HEK293 (cell line): Measurements from ENCODE around the gene RIN2.

Experiments
- CTCF ChIA-PET: fragments of 350-600 bp; formaldehyde crosslinking; extraction: SDS; loops from one replicate; lab custom pipeline; 2021; ENCODE audit warnings: antibody characterized with exemption; lab: Yijun Ruan, JAX
- POLR2A ChIA-PET: fragments of 300-600 bp; formaldehyde crosslinking; extraction: SDS; loops from one replicate; lab custom pipeline; 2020; ENCODE audit warnings: antibody characterized with exemption, inconsistent platforms; lab: Yijun Ruan, JAX
- H3K27ac ChIP-seq: fragments of 200-500 bp; sonication (Bioruptor generic); 2 replicates; pipeline ENCODE4 v1.5.1; 2014; ENCODE audit warnings: low read depth, low read length, control low read depth, inconsistent platforms; ENCODE audit errors: extremely low read depth
- H3K36me3 ChIP-seq, 2 experiments: fragments of 200-500 bp in 1 of 2; sonication (Bioruptor generic) in 1 of 2; 1 replicate in 1 of 2; 2 replicates in 1 of 2; pipeline ENCODE4 v1.5.1; 2014 to 2017; ENCODE audit warnings: inconsistent platforms in 2 of 2, low read length in 2 of 2; ENCODE audit not compliant: control insufficient read depth in 2 of 2, insufficient read depth in 1 of 2
- H3K4me1 ChIP-seq: fragments of 200-500 bp; sonication (Bioruptor generic); 2 replicates; pipeline ENCODE4 v1.5.1; 2014; ENCODE audit warnings: mild to moderate bottlenecking, low read length, inconsistent platforms; ENCODE audit not compliant: control insufficient read depth, insufficient read depth
- H3K4me3 ChIP-seq: 2 replicates; pipeline ENCODE4 v1.5.1; 2011; ENCODE audit warnings: low read depth, mild to moderate bottlenecking, control low read depth, low read length, moderate library complexity
- H3K9me3 ChIP-seq: fragments of 200-500 bp; sonication (Bioruptor generic); 2 replicates; pipeline ENCODE4 v1.5.1; 2014; ENCODE audit warnings: low read depth, low read length, inconsistent platforms; ENCODE audit not compliant: control insufficient read depth, insufficient read depth
- ELK4 ChIP-seq: IDR thresholded peaks from 2 replicates; pipeline ENCODE4 v1.6.1; 2011; ENCODE audit warnings: mild to moderate bottlenecking, low read depth, low read length, borderline replicate concordance
- GLIS1 ChIP-seq: fragments of 450-650 bp; formaldehyde crosslinking; IDR thresholded peaks from 2 replicates; pipeline ENCODE4 v1.5.1; 2016; ENCODE audit warnings: missing biosample characterization, missing genetic modification characterization
- IKZF3 ChIP-seq: fragments of 450-650 bp; IDR thresholded peaks from 2 replicates; pipeline ENCODE4 v1.5.0; 2018; ENCODE audit warnings: missing biosample characterization, mild to moderate bottlenecking, missing genetic modification characterization, moderate library complexity
- INSM2 ChIP-seq: fragments of 450-650 bp; formaldehyde crosslinking; IDR thresholded peaks from 2 replicates; pipeline ENCODE4 v1.5.1; 2016; ENCODE audit warnings: missing biosample characterization, missing genetic modification characterization
- OSR2 ChIP-seq: fragments of 450-650 bp; formaldehyde crosslinking; IDR thresholded peaks from 2 replicates; pipeline ENCODE4 v1.5.1; 2016; ENCODE audit warnings: missing biosample characterization, missing genetic modification characterization
- PRDM4 ChIP-seq: fragments of 450-650 bp; formaldehyde crosslinking; IDR thresholded peaks from 2 replicates; pipeline ENCODE4 v1.5.1; 2017; ENCODE audit warnings: missing biosample characterization, missing genetic modification characterization
- PRDM6 ChIP-seq: fragments of 450-650 bp; formaldehyde crosslinking; IDR thresholded peaks from 2 replicates; pipeline ENCODE4 v1.5.1; 2017; ENCODE audit warnings: missing biosample characterization, missing genetic modification characterization
- SCRT1 ChIP-seq: fragments of 450-650 bp; formaldehyde crosslinking; IDR thresholded peaks from 2 replicates; pipeline ENCODE4 v1.5.1; 2016; ENCODE audit warnings: missing biosample characterization, missing genetic modification characterization, borderline replicate concordance
- SCRT2 ChIP-seq: fragments of 450-650 bp; formaldehyde crosslinking; IDR thresholded peaks from 2 replicates; pipeline ENCODE4 v1.5.1; 2016; ENCODE audit warnings: missing biosample characterization, missing genetic modification characterization
- SP7 ChIP-seq: fragments of 450-650 bp; formaldehyde crosslinking; IDR thresholded peaks from 2 replicates; pipeline ENCODE4 v1.5.1; 2016; ENCODE audit warnings: missing biosample characterization, missing genetic modification characterization
- WT1 ChIP-seq: fragments of 450-650 bp; formaldehyde crosslinking; IDR thresholded peaks from 2 replicates; pipeline ENCODE4 v1.5.1; 2016; ENCODE audit warnings: missing biosample characterization, missing genetic modification characterization
- YY1 ChIP-seq: fragments of 450-650 bp; formaldehyde crosslinking; IDR thresholded peaks from 2 replicates; pipeline ENCODE4 v1.5.1; 2018; ENCODE audit warnings: missing biosample characterization, missing genetic modification characterization
- ZBTB1 ChIP-seq: fragments of 450-650 bp; formaldehyde crosslinking; IDR thresholded peaks from 2 replicates; pipeline ENCODE4 v1.5.1; 2016; ENCODE audit warnings: missing biosample characterization, missing genetic modification characterization
- ZBTB44 ChIP-seq: fragments of 450-650 bp; IDR thresholded peaks from 2 replicates; pipeline ENCODE4 v1.5.1; 2018; ENCODE audit warnings: missing biosample characterization, mild to moderate bottlenecking, missing genetic modification characterization
- ZBTB6 ChIP-seq: fragments of 450-650 bp; formaldehyde crosslinking; IDR thresholded peaks from 2 replicates; pipeline ENCODE4 v1.5.1; 2017; ENCODE audit warnings: missing biosample characterization, missing genetic modification characterization
- ZBTB8A ChIP-seq: fragments of 450-650 bp; formaldehyde crosslinking; IDR thresholded peaks from 2 replicates; pipeline ENCODE4 v1.5.1; 2016; ENCODE audit warnings: missing biosample characterization, missing genetic modification characterization
- ZNF596 ChIP-seq: fragments of 450-650 bp; IDR thresholded peaks from 2 replicates; pipeline ENCODE4 v1.5.0; 2018; ENCODE audit warnings: missing biosample characterization, mild to moderate bottlenecking, missing genetic modification characterization, moderate library complexity
- ZNF600 ChIP-seq: fragments of 450-650 bp; formaldehyde crosslinking; IDR thresholded peaks from 2 replicates; pipeline ENCODE4 v1.5.1; 2016; ENCODE audit warnings: missing biosample characterization, missing genetic modification characterization
- ZNF785 ChIP-seq: fragments of 450-650 bp; formaldehyde crosslinking; IDR thresholded peaks from 2 replicates; pipeline ENCODE4 v1.5.1; 2016; ENCODE audit warnings: missing biosample characterization, missing genetic modification characterization

The RIN2 gene

GRCh38 chr20:19712721-19713260, 45.3 kb upstream of the RIN2 start:
- Histone ChIP-seq H3K27ac (no peak overlapping the region), H3K9me3 (no peaks in the 10 kb centered on the region), H3K36me3 (no peaks in the 10 kb centered on the region), H3K4me3 (no peak overlapping the region), H3K4me1 (peaks cover 3% of the 10 kb centered on the region; the same call in 1 of the 2 replicates)
- POLR2A ChIA-PET = no interaction called here
- CTCF ChIA-PET = no interaction called here
- TF ChIP-seq ZNF785 (tag by site-specific recombination) (no peak), ZNF600 (tag by site-specific recombination) (no peak), ZBTB6 (tag by site-specific recombination) (no peak), WT1 (peak; percentile 86), ZNF596 (tag by site-specific recombination) (0 out of 2 replicates have a peak, but pooled peaks have one; percentile 6), YY1 (tag by site-specific recombination) (no peak), PRDM4 (peak; percentile 40; the same call in 1 of the 2 replicates), ZBTB8A (peak; percentile 51), SP7 (tag by site-specific recombination) (no peak), SCRT1 (peak; percentile 29; the same call in 1 of the 2 replicates), ELK4 (no peak), GLIS1 (tag by site-specific recombination) (0 out of 2 replicates have a peak, but pooled peaks have one; percentile 21), OSR2 (peak; percentile 60; the same call in 1 of the 2 replicates), INSM2 (tag by site-specific recombination) (peak; percentile 75), ZBTB1 (tag by site-specific recombination) (no peak), PRDM6 (tag by site-specific recombination) (peak; percentile 82), ZBTB44 (tag by site-specific recombination) (peak; percentile 70), SCRT2 (peak; percentile 61), IKZF3 (tag by site-specific recombination) (0 out of 2 replicates have a peak, but pooled peaks have one; percentile 16)
